Dedifferentiated amniotic fluid mesenchymal stem cell (primary cell): ENCODE measurements around the gene JADE2.

Source experiments
- DNase-seq: peaks from one replicate; pipeline ENCODE4 v3.0.0-alpha.2; 2016; ENCODE audit errors: extremely low spot score

Gene JADE2

DNA sequence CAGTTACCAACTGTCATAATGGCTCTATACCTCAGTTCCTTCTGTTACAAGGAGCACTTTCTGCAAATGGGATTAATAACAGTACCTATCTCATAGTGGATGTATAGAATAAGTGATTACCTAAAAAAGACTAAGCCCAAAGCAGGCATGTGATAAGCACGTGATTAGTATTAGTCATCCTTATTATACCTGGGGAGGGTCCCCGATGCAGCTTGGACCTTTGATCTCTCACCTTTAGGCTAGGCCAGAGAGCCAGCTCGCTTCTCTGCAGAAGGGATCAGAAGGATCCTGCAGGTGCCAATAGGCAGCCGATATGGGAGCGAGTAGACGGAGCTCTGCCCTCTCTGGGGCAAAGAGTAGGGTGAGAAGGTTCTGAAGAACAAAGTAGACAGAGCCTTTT, 4.0 kb downstream of the JADE2 start:
- DNase-seq, result no peak

DNA sequence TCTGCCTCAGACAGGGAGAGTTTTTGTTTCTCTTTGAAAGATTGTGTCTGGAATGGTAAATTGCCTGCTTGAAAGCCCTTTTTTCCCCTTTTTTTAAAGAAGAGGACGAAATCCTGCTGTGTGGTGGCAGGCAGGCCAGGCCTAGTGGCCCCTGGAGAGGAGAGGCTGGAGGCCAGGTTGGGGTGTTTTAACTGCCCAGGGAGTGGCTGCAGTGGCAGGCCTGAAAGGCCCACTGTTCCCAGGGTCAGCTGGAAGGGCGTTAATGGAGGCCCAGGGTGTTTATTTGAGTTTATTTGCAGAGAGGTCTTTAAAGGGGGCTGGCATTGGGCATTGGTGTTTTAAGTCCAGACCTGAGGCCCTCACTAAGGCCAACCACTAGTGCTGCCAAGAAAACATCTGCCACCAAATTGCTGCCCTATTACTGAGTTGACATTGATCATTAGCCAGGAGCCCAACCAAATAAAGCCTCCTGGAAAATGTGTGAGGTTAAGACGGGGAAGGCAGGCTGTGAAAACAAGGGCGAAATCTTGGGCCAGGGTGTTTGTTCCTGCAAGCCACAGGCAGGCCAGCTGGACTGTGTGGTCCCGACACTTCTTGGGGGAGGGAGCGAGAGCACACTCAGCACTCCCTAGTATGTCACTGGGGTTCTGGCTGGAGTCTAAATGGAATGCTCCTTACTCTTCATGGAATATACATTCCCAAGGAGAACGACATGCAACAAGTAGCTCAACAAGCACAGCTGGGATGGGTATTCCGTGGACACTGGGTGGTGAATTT, 5.0 kb downstream of the JADE2 start:
- no peak for DNase-seq

DNA sequence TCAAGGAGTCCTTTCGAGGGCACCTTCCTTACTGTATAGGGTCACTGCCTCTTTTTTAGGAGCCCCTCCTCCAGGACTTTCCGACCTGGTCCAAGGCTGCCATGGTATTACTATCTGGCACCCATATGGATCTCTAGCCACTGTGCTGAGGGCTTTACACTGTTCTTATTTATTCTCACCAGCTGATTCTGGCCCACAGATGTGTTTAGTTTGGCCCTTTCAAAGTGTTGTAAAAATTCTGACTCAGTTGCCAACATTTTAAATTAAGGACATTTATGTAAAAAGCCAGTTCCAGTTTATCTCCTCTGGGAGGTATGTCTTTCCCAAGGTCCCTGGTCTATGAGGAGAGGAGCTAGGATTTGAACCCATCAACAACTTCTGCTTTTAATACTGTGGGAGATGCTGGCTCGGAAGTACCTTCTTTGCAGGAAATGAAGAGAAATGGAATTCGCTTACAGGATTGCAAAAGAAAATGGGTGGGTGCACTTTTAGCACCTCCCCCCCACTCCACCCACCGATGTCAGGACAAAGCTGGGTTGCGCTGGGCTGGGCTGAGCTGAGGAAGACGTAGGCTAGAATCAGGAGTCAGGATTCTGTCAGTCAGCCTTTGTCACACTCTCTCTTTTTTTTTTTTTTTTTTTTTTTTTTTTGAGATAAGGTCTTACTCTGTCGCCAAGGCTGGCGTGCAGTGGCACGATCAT, 7.8 kb downstream of the JADE2 start:
- DNase-seq, result no peak

DNA sequence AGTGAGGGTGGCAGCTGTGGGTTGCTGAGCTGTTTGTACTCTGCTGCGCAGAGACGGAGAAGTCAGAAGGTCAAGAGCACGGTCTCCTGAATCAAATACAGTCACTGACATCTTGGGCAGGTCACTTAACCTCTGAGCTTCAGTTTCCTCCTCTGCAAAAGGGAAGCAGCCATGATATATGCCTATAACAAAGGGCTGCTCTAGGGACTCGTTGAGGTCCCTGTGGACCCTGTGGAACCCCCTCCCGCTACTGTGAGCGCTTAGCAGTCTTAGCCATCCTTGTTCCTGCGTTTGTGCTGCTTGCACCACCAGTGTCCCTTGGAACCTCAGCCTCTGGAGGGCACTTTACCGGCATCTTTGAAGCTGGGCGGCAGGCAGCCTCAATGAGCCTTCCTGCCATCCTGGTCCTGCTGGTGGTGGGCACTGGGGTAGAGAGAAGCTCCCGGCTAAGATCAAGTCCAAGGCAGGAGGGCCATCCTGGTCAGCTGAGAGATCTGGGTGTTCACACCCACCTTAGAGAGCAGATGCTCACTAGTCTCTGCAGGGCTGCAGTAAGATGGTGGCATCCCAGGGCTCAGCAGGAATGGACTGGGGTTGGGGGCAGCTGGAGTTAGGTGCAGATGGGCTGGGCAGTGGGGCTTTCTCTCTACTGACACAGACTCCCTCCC, 8.7 kb downstream of the JADE2 start:
- no peak for DNase-seq

DNA sequence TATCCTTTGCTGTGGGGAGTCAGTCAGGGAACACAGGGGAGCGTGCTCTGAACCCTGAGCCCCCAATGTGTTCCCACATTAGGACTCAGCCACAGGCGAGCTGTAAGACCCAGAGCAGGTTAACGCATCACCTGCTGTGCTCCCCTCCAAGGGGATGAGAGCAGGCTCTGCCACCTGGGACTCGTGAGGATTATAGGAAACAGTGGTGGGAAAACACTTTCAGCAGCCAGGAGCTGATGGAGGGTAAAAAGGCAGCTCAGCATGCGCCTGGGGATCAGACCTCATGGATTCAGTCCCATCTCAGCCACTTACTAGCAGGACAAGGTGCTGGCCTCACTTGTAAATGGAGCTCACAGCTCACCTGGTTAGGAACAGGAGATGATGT, 9.2 kb downstream of the JADE2 start:
- DNase-seq, result no peak

DNA sequence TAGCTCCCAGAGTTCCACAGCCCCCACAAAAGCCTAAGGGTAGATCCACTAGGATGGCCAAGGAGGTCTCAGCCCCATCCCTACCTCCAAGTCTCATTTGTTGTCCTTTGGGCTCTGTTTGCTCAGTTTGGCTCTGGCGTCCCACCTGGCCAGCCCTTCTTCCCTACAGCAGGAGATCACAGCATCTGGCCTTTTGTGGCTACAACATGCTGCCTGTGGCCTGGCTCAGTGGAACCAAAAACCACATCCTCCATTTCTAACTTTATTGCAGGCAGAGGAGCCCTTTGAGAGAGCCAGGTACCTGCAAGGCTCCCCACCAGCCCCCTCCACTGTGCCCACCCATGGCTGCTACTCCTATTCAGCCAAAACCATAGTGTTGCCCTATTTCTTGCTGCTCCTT, 11.4 kb downstream of the JADE2 start:
- DNase-seq, result no peak

DNA sequence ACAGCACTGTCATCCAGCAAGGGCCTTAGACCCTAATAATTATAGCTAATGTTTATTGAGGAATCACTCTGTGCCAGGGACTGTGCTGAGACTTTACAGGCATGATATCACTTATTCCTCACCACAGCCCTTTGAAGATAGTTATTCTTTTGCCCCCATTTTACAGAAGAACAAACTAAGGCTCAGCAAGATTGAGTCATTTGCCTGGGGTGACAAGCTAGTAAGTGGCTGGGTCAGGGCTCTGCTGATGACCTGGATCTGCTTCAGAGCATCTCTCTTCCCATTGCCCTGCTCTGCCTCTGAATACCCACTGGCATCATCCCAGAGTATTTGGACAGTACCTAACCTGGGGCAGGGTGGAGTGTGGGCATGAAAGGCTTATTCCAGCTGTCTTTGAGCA, 11.8 kb downstream of the JADE2 start:
- DNase-seq, result no peak

DNA sequence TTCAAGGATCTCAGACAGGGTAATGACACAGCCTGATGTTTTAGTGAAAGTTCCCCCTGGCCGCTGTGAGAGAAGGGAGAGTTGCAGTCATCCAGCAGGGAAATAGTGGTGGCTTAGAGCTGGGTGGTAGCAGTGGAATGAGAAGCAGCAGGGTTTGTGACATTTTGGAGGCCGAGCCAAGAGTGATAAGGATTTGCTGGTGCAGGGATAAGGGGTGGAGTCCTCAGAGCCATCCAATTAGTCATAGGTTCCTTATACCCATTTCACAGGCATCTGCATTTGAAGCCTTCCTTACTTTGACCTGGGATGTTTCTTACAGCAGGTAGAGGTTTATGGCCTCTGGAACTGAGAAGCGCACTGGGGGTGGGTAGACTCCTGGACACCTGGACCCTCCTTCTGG, 12.8 kb downstream of the JADE2 start:
- DNase-seq, result no peak

DNA sequence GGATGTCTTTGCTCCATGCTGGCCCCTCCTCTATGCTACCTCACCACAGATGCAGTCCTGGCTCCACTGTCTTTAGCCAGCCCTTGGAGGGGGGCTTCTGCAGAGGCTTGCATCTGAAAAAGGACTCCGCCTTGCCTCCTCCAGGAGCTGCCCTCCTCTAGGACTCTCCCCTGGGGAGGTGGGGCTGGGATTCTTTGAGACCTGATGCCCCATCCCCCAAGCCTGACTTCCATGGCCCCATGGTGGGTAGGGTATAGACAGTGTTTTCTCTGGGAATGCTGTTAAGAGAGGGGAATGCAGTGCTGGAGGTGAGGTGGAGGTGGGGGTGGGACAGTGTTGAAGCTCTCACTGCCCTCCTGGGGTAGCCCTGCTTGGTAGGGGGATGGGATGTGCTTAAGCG, 14.3 kb downstream of the JADE2 start:
- DNase-seq, result no peak

DNA sequence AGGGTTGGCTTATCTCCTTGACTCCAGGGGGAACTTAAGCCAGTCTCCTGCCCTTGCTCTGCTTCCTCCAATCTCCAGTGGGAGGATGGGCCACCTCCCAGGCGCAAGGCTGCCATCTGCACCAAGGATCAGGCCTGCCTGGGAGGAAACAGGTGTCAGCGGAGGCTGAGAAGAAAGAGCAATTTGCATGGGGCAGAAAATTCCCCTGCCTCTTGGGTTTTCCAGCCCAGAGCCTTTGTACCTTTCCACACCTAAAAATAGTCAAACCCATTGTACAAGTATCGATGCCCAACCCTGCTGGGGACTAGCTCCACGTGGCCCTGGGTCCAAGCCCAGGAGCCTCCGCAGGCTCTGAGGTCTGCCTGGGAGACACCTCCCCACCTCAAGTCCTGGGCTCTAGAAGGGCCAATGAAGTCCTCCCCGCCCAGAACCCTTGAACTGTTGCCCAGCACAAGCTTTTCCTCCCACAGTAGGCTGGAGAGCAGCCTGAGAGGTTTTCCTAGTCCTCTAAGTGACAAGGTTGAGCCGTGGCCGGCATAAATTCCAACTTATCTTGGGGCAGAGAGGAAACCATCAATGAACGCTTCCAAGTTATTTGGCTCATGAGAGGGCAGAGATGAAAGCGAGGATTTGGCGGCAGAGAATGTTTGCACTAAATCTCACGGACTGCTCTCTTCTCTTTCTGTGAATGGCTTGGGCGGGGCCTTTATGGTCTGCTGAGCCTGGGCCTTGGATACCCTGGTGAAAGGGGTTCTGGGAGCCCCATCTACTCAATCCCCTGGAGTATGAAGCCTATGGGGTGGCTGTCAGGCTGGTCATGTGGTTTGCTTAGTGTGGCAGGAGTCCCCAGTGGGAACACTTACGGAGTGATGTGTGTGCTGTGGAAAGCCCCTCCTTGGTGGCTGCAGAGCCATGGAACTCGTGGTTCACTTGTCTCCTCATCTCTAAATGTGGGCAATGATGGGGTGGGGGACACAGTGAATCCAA, 15.6 kb downstream of the JADE2 start:
- DNase-seq, result no peak

DNA sequence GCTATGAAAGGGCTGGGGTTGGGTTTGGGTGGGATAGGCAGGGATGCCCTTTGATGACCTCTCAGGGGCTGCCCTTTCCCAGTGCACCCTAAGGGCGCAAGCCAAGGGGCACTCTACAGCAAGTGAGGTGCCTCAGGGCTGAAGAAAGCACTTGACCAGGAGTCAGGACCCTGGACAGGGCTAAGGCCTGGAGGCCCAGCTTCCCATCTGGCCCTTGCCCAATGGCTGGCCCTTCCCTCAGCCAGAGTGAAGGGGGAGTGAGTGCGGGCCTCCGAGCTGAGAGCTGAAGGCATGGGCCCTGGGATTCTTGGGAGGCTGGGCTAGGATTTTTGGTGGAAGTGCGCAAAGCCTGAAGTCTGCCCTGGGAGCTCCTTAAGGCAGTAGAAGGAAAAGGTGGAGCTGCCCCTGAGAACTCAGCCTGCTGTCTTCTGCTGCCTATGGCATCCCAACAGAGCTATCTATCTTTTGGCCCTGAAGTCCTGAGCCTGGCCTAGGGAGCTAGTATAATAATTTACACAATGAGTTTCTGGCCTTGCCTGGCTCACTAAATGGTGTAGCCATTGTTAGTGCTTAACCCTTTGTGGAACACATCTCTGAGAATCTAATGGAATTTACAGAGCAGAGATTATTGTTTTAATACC, 16.4 kb downstream of the JADE2 start:
- no peak for DNase-seq

DNA sequence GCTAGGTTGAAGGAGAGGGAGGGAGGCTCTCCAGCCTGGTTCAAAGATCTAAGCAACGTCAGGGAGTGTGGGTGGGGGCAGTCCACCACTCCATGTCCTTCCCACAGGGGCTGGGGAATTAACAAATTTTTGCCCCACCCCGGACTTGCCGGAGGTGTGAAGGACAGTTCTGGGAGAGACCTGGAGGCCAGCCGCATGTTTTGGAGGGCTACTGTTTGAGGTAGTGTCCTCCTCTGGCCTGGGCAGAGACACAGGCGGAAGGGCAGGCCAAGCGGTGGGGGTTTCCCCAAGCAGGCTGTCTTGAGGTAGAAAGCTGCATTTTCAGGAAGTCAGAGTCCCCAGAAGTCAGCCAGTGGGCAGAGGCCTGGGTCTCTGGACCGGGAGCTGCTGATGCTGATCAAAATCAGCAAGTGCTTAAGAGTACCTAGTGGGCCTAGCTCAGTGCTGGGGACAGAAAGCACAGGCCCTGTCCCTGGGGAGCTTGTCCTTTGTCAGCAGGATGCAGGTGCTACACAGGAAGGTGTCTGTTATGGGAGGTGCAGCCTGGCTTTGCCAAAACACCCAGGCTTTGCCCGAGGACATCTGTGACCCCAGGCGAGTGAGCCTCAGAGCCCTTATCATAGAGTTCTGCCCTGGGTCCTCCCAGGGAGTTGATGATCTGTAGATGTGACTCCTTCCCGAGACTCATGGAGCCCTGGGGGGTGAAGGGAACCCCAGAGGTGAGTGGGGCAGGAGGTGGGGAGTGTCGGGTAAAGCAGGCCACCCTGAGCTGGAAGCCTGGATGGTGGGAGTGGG, 18.5 kb downstream of the JADE2 start:
- no peak for DNase-seq

DNA sequence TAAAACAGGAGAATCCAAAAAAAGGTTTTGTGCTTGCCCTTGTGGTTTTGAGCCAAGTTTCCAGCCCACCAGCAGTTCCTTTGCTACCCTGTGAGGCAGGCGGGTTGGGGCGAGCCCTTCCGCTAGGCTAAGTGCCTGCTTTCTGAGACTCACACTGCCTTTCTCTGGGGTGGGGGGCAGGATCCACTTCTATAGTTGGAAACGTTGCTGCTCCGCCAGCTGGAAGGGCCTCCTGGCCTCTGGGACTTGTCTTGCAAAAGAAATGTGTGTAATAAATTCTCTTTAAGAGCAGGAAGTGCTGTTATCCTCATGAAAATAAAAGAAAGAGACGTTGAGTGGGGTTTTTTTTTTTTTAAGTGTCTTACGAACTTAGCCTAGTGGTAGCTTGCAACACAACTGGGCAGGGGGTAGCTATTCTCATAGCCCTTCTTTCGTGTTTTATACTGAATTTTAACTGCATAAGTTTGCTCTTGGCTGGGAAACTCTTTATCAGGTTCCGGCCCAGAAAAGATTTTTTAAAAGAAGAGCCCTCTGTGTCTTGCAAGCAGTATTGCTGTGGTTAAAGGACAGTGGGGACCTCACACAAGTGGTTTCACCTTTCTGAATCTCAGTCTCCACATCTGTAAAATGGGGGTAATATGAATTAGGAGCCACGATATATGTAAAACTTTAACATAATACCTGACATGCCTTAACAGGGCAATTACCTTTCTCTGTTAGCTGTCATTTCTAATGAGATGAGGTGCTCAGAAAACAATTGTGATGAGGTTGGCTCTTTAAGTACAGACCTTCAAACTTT, 19.8 kb downstream of the JADE2 start:
- DNase-seq, result no peak

DNA sequence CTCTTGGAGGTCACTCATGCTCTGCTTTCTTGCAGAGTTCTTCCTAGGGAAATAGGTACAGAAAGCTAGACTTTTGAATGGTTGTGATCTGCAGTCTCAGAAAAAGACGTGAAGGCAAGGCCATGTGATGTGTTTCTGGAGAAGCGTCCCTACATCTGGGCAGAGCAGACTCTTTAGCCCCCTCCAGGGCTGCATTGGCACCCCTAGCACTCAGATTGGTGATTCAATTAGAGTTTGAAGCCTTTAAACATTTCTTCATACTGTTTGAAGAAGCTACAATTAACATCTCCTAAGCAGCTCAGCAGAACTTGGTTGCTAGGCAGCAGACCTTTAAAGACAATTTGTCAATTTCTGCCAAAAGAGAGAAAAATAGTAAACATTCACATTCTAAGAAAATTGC, 21.6 kb downstream of the JADE2 start:
- DNase-seq, result no peak

DNA sequence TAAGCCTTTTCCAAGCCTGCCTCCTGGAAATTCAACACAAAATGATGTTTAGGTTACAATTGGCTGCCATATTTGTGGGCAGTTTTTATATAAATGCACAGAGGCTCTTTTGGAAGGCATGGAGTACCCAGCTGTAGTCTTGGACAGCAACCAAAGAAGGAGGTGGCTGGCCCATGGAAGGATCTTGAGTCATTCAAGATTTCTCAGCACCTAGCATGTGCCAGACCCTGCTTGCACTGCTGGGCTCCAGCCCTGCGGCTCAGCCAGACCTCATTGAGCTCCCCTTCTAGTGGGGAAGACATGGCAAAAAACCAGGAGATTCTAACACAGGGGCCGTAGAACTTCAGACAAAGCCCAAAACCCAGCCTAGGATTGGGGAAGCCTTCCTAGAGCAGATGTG, 22.1 kb downstream of the JADE2 start:
- DNase-seq, result peak; percentile 71

DNA sequence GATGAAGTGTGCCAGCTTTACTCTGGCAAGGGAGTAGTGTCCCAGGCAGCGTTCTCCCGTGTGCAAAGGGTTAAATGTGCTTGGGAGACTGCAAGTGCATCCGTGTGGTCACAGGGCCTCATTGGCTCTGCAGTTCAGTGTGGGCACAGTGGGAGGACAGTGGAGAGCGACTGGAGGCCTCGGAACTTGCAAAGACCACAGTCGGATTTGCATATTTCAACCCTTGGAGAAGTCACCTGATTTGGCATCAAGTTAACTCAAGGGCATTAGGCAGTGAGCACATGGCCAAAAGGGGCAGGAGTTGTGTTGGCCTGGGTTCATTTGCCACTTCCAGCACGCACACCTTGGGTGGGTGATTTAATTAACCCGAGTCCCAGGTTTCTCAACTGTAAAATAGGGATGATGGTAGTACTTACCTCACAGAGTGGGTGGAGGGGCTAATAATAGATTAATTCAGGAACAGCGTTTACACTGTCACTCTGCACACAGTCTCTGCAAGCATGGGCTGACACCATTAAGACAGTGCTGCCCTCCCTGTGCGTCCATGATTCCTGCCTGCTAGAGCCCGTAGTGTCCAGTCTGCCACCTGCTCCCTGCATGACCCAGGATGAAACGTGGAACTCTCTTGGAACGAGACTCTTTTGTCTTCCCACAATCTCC, 22.7 kb downstream of the JADE2 start:
- no peak for DNase-seq

DNA sequence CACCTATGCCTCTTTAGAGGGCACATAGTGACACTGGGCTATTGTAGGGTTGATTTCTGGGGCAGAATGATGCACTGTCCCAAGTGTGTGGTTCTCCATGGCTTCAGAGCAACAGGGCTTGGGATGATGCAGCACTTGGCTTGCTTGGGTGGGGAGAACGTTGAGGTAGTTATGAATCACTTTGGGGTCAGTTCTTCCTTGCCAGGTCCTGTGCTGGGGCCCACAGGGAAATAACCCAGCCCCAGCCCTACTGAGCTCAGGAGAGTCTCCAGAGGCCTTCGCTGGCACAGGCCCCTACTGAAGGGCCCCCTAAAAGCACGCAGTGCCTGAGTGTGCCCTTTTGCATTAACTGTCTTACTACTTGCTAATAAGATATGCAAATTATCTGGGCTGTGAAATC, 24.2 kb downstream of the JADE2 start:
- no peak for DNase-seq

DNA sequence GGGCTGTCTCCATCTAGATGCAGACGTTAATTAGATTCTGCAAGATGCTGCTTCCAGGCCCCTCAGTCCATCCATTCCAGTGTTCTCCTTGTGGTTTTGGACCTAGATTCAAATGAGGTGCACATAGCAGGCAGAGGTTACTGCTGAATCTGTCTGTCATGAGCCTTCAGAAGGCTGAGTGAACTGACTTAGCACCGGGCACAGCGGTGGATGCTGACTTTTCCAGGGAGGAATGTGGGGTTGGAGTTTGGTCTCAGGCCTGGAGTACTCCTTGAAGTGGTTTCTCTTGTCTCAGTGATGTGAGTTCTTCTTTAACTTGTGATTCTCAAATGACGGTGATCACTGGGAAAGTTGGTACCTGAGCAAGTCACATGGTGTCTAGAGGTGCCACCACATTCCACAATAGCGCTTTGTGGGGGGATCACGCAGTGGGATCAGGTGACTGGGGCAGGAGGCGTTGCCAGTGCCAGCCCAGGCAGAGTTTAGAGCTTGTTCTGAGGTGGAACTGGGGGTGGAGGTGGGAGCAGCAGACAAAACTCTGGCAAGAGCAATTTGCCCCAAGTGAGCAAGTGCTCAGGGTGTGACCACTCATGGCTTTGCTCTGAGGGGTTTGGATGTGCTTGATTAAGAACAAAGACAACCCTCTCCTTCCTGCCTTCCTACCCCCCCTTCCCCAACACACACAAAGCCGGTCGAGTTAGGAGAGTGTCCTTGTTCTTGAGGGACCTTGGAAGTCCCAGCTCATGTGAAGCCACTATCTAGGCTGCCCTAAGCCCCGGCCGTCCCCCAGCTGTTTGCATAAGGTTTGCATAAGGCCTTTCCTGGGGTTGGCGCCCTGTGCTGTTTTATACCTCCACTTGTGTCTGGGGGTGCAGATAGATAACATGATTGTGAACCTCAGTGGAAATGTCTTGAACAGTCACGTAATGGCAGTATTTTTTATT, 25.1 kb downstream of the JADE2 start:
- no peak for DNase-seq
